ENCODE results near the gene DPH2. TPM values are rescaled to one million over a fixed set of nuclear protein-coding genes. Genes with fewer than 3 reads are reported as not detected.

The DPH2 gene
- total RNA-seq, 2 experiments from 2014 or later, result 10.3 to 12.0 TPM

DNA sequence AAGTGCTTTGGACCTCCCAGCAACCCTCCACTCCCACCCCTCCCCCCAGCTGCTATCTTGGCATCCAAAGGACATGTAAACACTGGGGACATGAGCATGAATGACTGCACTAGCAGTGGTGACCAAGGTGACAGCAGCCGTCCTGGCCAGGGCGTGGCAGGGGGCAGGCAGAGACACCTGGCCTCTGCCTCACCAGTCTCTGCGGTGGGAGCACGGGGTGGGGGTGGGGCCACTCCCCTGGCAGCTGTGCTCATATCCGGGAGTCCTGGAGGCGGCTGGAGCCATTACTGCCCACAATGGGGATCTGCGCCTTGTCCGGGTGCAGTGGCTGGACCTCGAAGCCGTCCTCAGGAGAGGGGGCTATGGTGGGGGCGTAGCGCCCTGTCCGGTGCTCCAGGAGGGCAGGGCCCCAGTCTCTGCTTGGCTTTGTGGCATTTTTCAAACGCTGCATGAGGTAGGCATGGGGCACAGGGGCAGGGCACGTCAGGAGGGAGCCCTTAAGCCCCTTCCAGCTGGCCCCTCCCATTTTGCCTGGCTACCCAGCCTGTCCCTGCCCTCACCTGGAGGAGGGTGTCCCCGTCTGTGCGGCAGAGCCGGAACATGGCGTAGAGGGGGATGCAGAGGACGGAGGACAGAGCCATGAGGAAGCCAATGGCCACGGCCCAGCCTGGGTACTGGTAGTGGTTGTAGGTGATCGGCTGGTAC lies 27.6 kb downstream of the DPH2 start:
- TF ChIP-seq, protein P1, sequence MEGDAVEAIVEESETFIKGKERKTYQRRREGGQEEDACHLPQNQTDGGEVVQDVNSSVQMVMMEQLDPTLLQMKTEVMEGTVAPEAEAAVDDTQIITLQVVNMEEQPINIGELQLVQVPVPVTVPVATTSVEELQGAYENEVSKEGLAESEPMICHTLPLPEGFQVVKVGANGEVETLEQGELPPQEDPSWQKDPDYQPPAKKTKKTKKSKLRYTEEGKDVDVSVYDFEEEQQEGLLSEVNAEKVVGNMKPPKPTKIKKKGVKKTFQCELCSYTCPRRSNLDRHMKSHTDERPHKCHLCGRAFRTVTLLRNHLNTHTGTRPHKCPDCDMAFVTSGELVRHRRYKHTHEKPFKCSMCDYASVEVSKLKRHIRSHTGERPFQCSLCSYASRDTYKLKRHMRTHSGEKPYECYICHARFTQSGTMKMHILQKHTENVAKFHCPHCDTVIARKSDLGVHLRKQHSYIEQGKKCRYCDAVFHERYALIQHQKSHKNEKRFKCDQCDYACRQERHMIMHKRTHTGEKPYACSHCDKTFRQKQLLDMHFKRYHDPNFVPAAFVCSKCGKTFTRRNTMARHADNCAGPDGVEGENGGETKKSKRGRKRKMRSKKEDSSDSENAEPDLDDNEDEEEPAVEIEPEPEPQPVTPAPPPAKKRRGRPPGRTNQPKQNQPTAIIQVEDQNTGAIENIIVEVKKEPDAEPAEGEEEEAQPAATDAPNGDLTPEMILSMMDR (IDR thresholded peaks at IDR 0.05), result no peak
- intact Hi-C loops (cut with DNase I, micrococcal nuclease), result no loop called here
- Histone ChIP-seq H3K36me3 (ENCODE audit: insufficient read depth, low read length) (no peaks in the 10 kb centered on the region), H3K4me3 (ENCODE audit: low read length) (no peak overlapping the region), H3K4me1 (ENCODE audit: insufficient read depth, low read length) (peaks cover 4% of the 10 kb centered on the region), H3K27ac (ENCODE audit: low read depth in 1 of 2, low read length in 2 of 2) (no peak overlapping the region), H3K9me3 (ENCODE audit: control insufficient read depth in 1 of 2, insufficient read depth in 1 of 2, low read length in 2 of 2) (no peaks in the 10 kb centered on the region), H3K27me3 (ENCODE audit: control insufficient read depth in 1 of 2, insufficient read depth in 2 of 2, low read length in 2 of 2) (no peaks in the 10 kb centered on the region)
- Mint-ChIP-seq H3K4me1 (ENCODE audit: low read depth) (peaks cover 5% of the 10 kb centered on the region), H3K27ac (no peak overlapping the region), H3K27me3 (no peaks in the 10 kb centered on the region), H3K9me3 (no peaks in the 10 kb centered on the region), H3K36me3 (ENCODE audit: low read depth) (no peaks in the 10 kb centered on the region), H3K4me3 (no peak overlapping the region)
- DNase-seq, result no peak
- ATAC-seq (ENCODE audit: poor library complexity), result no peak
- CTCF ChIA-PET, result no interaction called here
- POLR2A ChIA-PET, result no interaction called here

DNA sequence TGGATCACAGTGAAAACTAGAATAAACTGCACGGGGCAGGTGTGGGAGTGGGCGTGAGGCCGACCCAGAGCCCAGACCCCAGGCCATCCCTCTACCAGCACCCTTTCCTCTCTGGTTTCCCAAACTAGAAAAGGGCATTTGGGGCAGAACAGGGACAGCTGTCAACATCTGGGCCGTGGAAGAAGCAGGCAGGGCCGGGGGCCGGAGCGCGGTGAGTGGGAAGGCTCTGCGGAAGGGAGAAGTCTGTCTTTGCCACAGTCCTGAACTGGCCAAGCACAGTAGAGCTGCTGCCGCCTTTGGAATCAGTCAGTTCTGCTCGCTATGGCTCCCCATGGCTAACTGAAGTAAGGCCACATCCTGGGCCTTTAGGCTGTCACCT lies 28.2 kb downstream of the DPH2 start:
- no peaks in the 10 kb centered on the region for H3K27me3 Mint-ChIP-seq
- Histone ChIP-seq H3K27me3 (ENCODE audit: control insufficient read depth in 1 of 2, insufficient read depth in 2 of 2, low read length in 2 of 2) (no peaks in the 10 kb centered on the region), H3K9me3 (ENCODE audit: control insufficient read depth in 1 of 2, insufficient read depth in 1 of 2, low read length in 2 of 2) (no peaks in the 10 kb centered on the region), H3K4me3 (ENCODE audit: low read length) (no peak overlapping the region), H3K27ac (ENCODE audit: low read depth in 1 of 2, low read length in 2 of 2) (no peak overlapping the region), H3K36me3 (ENCODE audit: insufficient read depth, low read length) (no peaks in the 10 kb centered on the region), H3K4me1 (ENCODE audit: insufficient read depth, low read length) (no peaks in the 10 kb centered on the region)
- no peak for DNase-seq
- no peak overlapping the region for H3K4me3 Mint-ChIP-seq
- intact Hi-C loops (cut with DNase I, micrococcal nuclease), result no loop called here
- TF ChIP-seq, protein P1 (IDR thresholded peaks at IDR 0.05), result no peak
- no peaks in the 10 kb centered on the region for H3K4me1 Mint-ChIP-seq (ENCODE audit: low read depth)
- no peaks in the 10 kb centered on the region for H3K9me3 Mint-ChIP-seq
- no peaks in the 10 kb centered on the region for H3K36me3 Mint-ChIP-seq (ENCODE audit: low read depth)
- POLR2A ChIA-PET, result no interaction called here
- CTCF ChIA-PET, result no interaction called here
- ATAC-seq (ENCODE audit: poor library complexity), result no peak
- no peak overlapping the region for H3K27ac Mint-ChIP-seq

DNA sequence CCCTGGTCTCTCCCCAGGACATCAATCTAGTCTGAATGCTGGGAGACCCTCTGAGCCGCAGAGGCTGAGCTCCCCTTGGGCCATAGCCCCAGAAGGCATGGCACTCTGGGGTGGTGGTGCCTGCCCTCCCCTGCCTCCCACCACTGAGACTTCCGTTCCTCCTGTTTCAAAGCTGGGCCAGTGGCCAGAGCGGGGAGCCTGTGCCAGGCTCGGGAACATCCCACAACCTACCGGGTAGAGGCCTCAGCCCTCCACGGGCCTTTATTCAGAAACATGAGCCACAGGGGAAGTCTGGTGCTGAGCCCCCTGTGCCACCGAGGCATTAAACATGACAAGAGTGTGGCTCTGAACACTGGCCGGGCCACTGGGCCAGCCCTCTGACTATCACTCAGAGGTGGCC lies 29.6 kb downstream of the DPH2 start:
- CTCF ChIA-PET, result no interaction called here
- POLR2A ChIA-PET, result interaction anchor here (0.6 kb wide), 1 partner anchor 1137 kb away, joined by 3 read pairs; no protein-coding TSS in a partner anchor
- Histone ChIP-seq H3K9me3 (ENCODE audit: control insufficient read depth in 1 of 2, insufficient read depth in 1 of 2, low read length in 2 of 2) (no peaks in the 10 kb centered on the region), H3K27me3 (ENCODE audit: control insufficient read depth in 1 of 2, insufficient read depth in 2 of 2, low read length in 2 of 2) (no peaks in the 10 kb centered on the region), H3K4me3 (ENCODE audit: low read length) (no peak overlapping the region), H3K27ac (ENCODE audit: low read depth in 1 of 2, low read length in 2 of 2) (no peak overlapping the region), H3K4me1 (ENCODE audit: insufficient read depth, low read length) (no peaks in the 10 kb centered on the region), H3K36me3 (ENCODE audit: insufficient read depth, low read length) (no peaks in the 10 kb centered on the region)
- Mint-ChIP-seq H3K9me3 (no peaks in the 10 kb centered on the region), H3K4me3 (no peak overlapping the region), H3K27me3 (no peaks in the 10 kb centered on the region), H3K27ac (no peak overlapping the region), H3K36me3 (ENCODE audit: low read depth) (no peaks in the 10 kb centered on the region), H3K4me1 (ENCODE audit: low read depth) (no peaks in the 10 kb centered on the region)
- no peak for DNase-seq
- intact Hi-C loops (cut with DNase I, micrococcal nuclease), result no loop called here
- TF ChIP-seq, protein P1 (IDR thresholded peaks at IDR 0.05), result no peak
- ATAC-seq (ENCODE audit: poor library complexity), result no peak

All from CD4-positive, alpha-beta T cell (primary cell).